Anterior cingulate cortex (tissue), 58 donors: ENCODE results near the gene LGALS3BP.

Source experiments
- DNase-seq, 58 donors: peaks; one replicate each; lab custom pipeline; 2025; lab: John Stamatoyannopoulos, UW

LGALS3BP gene

DNA sequence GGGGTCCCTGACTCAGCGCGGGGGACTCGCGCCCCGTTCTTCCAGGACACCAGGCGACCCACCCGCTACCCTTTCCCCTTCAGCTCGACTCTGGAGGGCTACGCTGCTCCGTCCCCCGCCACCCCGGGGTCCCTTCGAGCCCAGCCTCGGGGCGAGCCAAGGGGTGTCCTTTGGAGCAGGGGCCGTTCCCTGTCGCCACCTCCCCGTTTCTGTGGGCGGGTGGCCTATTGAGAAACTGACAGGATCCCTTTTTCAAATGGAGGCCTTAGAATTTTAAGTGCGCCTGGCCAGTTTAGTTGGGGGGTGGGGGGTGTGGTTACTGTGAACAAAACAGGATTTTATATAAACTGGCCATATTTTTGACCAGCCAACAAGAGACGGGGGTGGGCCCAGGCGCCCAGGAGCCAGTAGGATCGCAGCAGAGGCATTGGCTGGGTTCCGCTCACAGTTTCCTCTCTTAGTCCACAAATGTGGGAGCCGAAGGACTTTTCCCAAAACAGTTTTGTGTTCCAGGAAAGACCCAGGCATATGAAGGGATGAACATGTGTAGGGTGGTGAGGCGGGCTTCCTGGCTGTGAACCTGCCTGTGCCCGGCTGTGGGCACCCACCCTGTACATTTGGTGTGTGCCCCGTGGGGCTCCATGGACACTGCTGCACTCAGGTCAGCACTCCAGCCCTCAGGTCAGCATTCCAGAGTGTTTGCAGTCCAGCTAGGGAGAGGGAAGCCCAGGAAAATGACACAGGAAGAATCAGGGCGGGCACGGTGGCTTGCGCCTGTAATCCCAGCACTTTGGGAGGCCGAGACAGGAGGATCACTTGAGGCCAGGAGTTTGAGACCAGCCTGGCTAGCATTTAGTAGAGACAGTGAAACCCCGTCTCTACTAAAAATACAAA lies 53.8 kb downstream of the LGALS3BP start:
- peak in 46 of 58 donors; percentile 24 to 84 (median 58) for DNase-seq

DNA sequence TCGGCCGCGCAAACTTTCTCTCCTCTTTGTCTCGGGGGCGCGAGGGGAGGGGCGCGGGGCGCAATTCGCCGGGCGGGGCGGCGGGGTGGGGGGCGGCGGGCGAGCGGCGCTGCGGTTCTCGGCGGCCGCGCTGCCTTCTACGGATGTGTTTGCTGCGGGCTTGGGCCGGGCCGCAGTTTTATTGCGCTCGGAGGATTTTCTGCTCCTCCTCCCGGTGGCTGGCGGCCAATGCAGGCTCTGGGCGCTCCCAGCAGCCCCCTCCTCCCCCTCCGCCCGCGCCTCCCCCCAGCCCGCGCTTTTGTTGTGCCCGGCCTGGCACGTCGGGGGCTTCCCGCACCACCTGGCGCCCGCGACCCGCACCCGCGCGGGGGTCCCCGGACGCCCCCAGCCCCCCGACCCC lies 54.5 kb downstream of the LGALS3BP start, which contains the start of gene TIMP2:
TIMP2 (minus strand) TSS at position 154 of the 400 bp plus-strand sequence. CDS start 299 bp downstream, outside the sequence.
- DNase-seq: peak in 55 of 58 donors; percentile 19 to 93 (median 80)

GRCh38 chr17:78924481-78925151 lies 55.1 kb downstream of the LGALS3BP start:
- peak in 9 of 58 donors; percentile 17 to 55 (median 28) for DNase-seq

- DNase-seq: peak in 4 of 58 donors; percentile 6 to 48 (median 29)
Measured at GRCh38 chr17:78923660-78924453, 55.9 kb downstream of the LGALS3BP start.

DNA sequence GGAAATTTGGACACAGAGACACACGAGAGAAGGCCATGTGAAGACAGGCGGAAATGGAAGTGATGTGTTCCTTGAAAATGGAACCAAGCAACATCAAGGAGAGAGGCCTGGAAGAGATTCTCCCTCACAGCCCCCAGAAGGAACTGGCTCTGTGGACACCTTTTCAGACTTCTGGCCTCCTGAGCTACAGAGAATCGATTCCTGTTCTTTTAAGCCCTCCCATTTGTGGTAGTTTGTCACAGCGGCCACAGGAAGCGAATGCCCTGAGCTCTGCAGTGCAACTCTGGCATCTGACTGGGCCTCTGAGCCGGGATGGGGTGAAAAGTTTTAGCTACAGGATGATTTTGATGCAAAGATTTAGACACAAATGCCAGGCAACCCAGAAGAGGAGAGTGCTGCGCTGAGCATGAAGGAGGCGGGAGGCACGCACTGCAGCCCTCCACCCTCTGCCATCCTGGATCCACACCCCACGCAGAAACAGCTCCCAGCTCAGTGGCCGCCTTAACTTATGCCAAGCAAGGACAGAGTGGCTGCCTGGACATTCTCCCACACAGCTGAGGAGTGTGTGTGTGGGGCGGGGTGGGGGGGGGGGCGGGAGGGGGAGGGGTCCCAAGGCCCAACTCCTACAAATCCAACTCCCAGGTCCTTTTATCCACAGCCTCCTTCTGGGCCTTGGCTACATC lies 56.8 kb downstream of the LGALS3BP start:
- DNase-seq: peak in 1 of 58 donors; percentile 14

DNA sequence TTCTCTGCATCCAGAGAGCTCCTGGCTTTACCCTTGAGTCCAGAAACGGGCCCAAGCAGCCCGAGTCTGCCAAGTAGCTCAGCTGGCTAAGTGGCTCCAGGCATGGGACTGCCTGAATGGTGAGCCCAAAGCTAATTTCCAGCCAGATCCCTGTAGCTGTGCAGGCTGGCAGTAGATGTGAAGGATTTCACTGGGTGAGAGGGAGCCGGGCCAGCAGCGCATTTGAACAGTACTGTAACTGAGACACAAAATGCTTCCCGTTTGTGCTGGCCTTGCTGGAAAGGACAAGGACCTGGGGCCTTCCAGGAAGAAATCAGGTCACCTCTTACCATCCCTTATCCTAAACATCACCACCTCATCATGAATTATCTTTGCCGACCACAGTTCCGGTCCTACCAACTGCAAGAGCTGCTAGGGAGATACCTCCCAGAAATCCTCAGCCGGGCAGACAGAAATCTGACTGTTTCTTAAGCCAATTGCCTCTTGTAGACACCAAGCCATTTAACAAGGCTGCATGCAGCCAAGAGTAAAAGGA lies 58.2 kb downstream of the LGALS3BP start:
- peak in 54 of 58 donors; percentile 24 to 91 (median 70) for DNase-seq
